ENCODE data around the gene CRISP1. TPM values are rescaled to one million over a fixed set of nuclear protein-coding genes. Genes with fewer than 3 reads are reported as not detected.

Gene CRISP1
- total and polyA plus RNA-seq, 2 donors (not counting 3 experiments of a cell fraction or from before 2014, with no cell fraction given) = not detected

GRCh38 chr6:49784272-49784671 is 82.1 kb downstream of the CRISP1 start:
- no peaks in the 10 kb centered on the region for H3K4me1 ChIP-seq (ENCODE audit: control insufficient read depth, extremely low read depth, insufficient read depth, low read length)
- no TSS peak for BruUV-seq (replicated peaks)
- POLR2A ChIA-PET = no interaction called here
- H3K9ac ChIP-seq (replicated peaks; ENCODE audit: extremely low read depth, insufficient read depth, low read length) = no peak overlapping the region
- H3K36me3 ChIP-seq (ENCODE audit: control insufficient read depth in 2 of 2, extremely low read depth in 1 of 2, insufficient read depth in 2 of 2, low read length in 2 of 2) = no peaks in the 10 kb centered on the region
- no peaks in the 10 kb centered on the region for H3K9me1 ChIP-seq (replicated peaks; ENCODE audit: control insufficient read depth, extremely low read depth, insufficient read depth, low read length)
- no peak overlapping the region for H3K4me3 ChIP-seq (replicated peaks in 1 of 3; ENCODE audit: insufficient read depth in 1 of 3, low read depth in 1 of 3, low read length in 3 of 3)
- intact Hi-C loops (cut with micrococcal nuclease) (no loop called here), dilution Hi-C loops (cut with MboI; ENCODE audit: extremely low pct_ligation_motif_present, low sequenced_read_pairs) (no loop called here)
- CTCF ChIA-PET = no interaction called here
- H3K79me2 ChIP-seq (ENCODE audit: control insufficient read depth, insufficient read depth, low read length) = no peaks in the 10 kb centered on the region
- FAIRE-seq (no peak), DNase-seq (ENCODE audit: low read depth, low spot score) (no peak)
- peaks cover 4% of the 10 kb centered on the region for H3K9me3 ChIP-seq (replicated peaks; ENCODE audit: control insufficient read depth, insufficient read depth, low read length)
- no peaks in the 10 kb centered on the region for H4K20me1 ChIP-seq (replicated peaks; ENCODE audit: control insufficient read depth, extremely low read depth, insufficient read depth, low read length)
- TF ChIP-seq MAX (IDR thresholded peaks at IDR 0.05; ENCODE audit: insufficient read depth, insufficient read length) (no peak), CTCF (IDR thresholded peaks at IDR 0.05; ENCODE audit: extremely low read depth in 1 of 2, insufficient read depth in 1 of 2, low read depth in 1 of 2, low read length in 2 of 2) (no peak), GATA2 (IDR thresholded peaks at IDR 0.05; ENCODE audit: insufficient read depth, insufficient read length, low read depth, low read length) (no peak), EZH2 (IDR thresholded peaks at IDR 0.05; ENCODE audit: borderline replicate concordance, low read depth, low read length, severe bottlenecking) (no peak), MYC (IDR thresholded peaks at IDR 0.05; ENCODE audit: low read depth, low read length) (no peak), JUN (IDR thresholded peaks at IDR 0.05; ENCODE audit: borderline replicate concordance, insufficient read depth, insufficient read length, low read depth) (no peak), POLR2AphosphoS5 (IDR thresholded peaks at IDR 0.05; ENCODE audit: insufficient read depth, low read depth, low read length) (no peak), POLR2A (IDR thresholded peaks at IDR 0.05; ENCODE audit: low read depth, low read length) (no peak), FOS (IDR thresholded peaks at IDR 0.05; ENCODE audit: borderline replicate concordance, insufficient read depth, low read length) (no peak)
- no peak overlapping the region for H3K4me2 ChIP-seq (ENCODE audit: insufficient read depth, low read length)
- no peak overlapping the region for H3K27ac ChIP-seq (ENCODE audit: insufficient read depth, low read depth, low read length)
- H2AFZ ChIP-seq (ENCODE audit: low read depth, low read length) = no peak overlapping the region
- H3K27me3 ChIP-seq (ENCODE audit: control insufficient read depth in 2 of 2, insufficient read depth in 2 of 2, low read length in 2 of 2) = no peaks in the 10 kb centered on the region

Other genes starting within 250 kb of the CRISP1 start
- gene RHAG, start 229.7 kb downstream of the CRISP1 start, total RNA-seq = not detected in 2 replicates
- gene RHAG, start 229.7 kb downstream of the CRISP1 start, polyA plus RNA-seq = not detected in 2 replicates
- gene CRISP2, start 153.0 kb downstream of the CRISP1 start, total RNA-seq = not detected in 2 replicates
- gene CRISP2, start 153.0 kb downstream of the CRISP1 start, polyA plus RNA-seq = not detected in 2 replicates
- not detected in 2 replicates for gene CRISP3, start 122.1 kb downstream of the CRISP1 start, total RNA-seq
- gene CRISP3, start 122.1 kb downstream of the CRISP1 start, polyA plus RNA-seq = not detected in 2 replicates
- gene PGK2, start 79.2 kb downstream of the CRISP1 start, total RNA-seq = not detected in 2 replicates
- not detected in 2 replicates for gene PGK2, start 79.2 kb downstream of the CRISP1 start, polyA plus RNA-seq
- not detected in 2 replicates for gene DEFB114, start 97.6 kb upstream of the CRISP1 start, total RNA-seq
- gene DEFB114, start 97.6 kb upstream of the CRISP1 start, polyA plus RNA-seq = not detected in 2 replicates
- gene DEFB113, start 103.1 kb upstream of the CRISP1 start, total RNA-seq = not detected in 2 replicates
- not detected in 2 replicates for gene DEFB113, start 103.1 kb upstream of the CRISP1 start, polyA plus RNA-seq
- not detected in 2 replicates for gene DEFB110, start 155.5 kb upstream of the CRISP1 start, total RNA-seq
- gene DEFB110, start 155.5 kb upstream of the CRISP1 start, polyA plus RNA-seq = not detected in 2 replicates
- not detected in 2 replicates for gene DEFB112, start 183.4 kb upstream of the CRISP1 start, total RNA-seq
- gene DEFB112, start 183.4 kb upstream of the CRISP1 start, polyA plus RNA-seq = not detected in 2 replicates

All from endothelial cell of umbilical vein (primary cell).